Gastrocnemius medialis (tissue), 4 donors: ENCODE measurements around the gene HNRNPF. TPM values are rescaled to one million over a fixed set of nuclear protein-coding genes. Genes with fewer than 3 reads are reported as not detected.

ENCODE experiments used
- ATAC-seq, 2 donors: fragments of 150-250 bp; one replicate each; pipeline ENCODE4 v1.9.1; 2016
- DNase-seq, 2 donors: peaks; one replicate each; pipeline ENCODE4 v3.0.0-alpha.2; 2019
- H3K27ac ChIP-seq, 4 donors: fragments of 200-600 bp; sonication (generic); 1 replicate in 1 of 4; 2 replicates in 3 of 4; pipeline ENCODE4 v1.5.1; 2016 to 2018; ENCODE audit warnings: mild to moderate bottlenecking in 2 of 4, moderate library complexity in 1 of 4
- H3K27me3 ChIP-seq, 3 donors: fragments of 200-600 bp; sonication (generic) in 2 of 3; 1 replicate in 1 of 3; 2 replicates in 2 of 3; pipeline versions ENCODE4 v1.5.1 to v1.6.0; 2016 to 2019; ENCODE audit warnings: mild to moderate bottlenecking in 1 of 3, moderate library complexity in 1 of 3
- H3K36me3 ChIP-seq, 2 donors: fragments of 200-600 bp; sonication (generic) in 1 of 2; one replicate each; pipeline ENCODE4 v1.5.1; 2017 to 2018
- H3K4me1 ChIP-seq, 2 donors: fragments of 200-600 bp; sonication (generic) in 1 of 2; one replicate each; pipeline ENCODE4 v1.5.1; 2016 to 2017; ENCODE audit warnings: mild to moderate bottlenecking in 2 of 2
- H3K4me3 ChIP-seq, 4 donors: fragments of 200-600 bp; sonication (generic) in 3 of 4; 1 replicate in 1 of 4; 2 replicates in 3 of 4; pipeline ENCODE4 v1.5.1; 2016 to 2019; ENCODE audit warnings: mild to moderate bottlenecking in 2 of 4
- H3K9me3 ChIP-seq, 3 donors: fragments of 200-600 bp; sonication (generic) in 2 of 3; 1 replicate in 1 of 3; 2 replicates in 2 of 3; pipeline ENCODE4 v1.5.1; 2016 to 2019
- POLR2A ChIP-seq, 2 donors: fragments of 450-650 bp; IDR thresholded peaks; one replicate each; pipeline ENCODE4 v1.6.1; 2017; ENCODE audit warnings: antibody characterized with exemption in 2 of 2, mild to moderate bottlenecking in 2 of 2, moderate library complexity in 2 of 2
- in situ Hi-C, 4 donors: fragments of 200-750 bp; cut with MboI; loops; one replicate each; pipeline versions ENCODE4 v1.15.0 to v1.8.0; 2017; ENCODE audit warnings: low sequenced_read_pairs in 4 of 4
- intact Hi-C: fragments of 100-400 bp; cut with DNase I; formaldehyde crosslinking; loops from one replicate; pipeline ENCODE4 v1.15.1; 2023; ENCODE audit warnings: low total_unique reads
- total RNA-seq, 4 donors: library from RNA; depleted of rRNA; stranded (reverse); fragments of >200 nt; gene quantifications; one replicate each; pipeline versions ENCODE4 v1.1.0 to v1.2.3, GENCODE V29; 2016
- TF ChIP-seq, protein P1 (sequence below), 5 experiments: fragments of 450-650 bp in 3 of 5; fragments of 200-600 bp in 2 of 5; sonication (generic) in 2 of 5; IDR thresholded peaks in 4 of 5; conservative IDR thresholded peaks in 1 of 5; 1 replicate in 4 of 5; 2 replicates in 1 of 5; pipeline ENCODE4 v1.5.1; 2016 to 2019; ENCODE audit warnings: antibody characterized with exemption in 5 of 5, mild to moderate bottlenecking in 3 of 5, moderate library complexity in 3 of 5

Gene HNRNPF
- total RNA-seq, 4 donors from 2014 or later, result 69.2 to 111 (median 90.6) TPM

DNA sequence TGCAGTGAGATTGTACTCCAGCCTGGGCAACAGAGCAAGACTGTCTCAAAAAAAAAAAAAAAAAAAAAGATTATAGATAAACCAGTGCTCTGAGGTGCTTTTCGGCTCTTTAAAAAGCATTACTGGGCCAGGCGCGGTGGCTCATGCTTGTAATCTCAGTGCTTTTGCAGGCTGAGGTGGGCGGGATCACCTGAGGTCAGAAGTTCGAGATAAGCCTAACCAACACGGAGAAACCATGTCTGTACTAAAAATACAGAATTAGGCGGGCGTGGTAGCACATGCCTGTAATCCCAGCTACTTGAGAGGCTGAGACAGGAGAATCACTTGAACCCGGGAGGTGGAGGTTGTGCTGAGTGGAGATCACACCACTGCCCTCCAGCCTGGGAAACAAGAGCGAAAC is 6.6 kb upstream of the HNRNPF start:
- intact Hi-C loops, result no loop called here
- no peak overlapping the region for H3K27ac ChIP-seq
- no peaks in the 10 kb centered on the region for H3K27me3 ChIP-seq
- no peak for ATAC-seq
- no peaks in the 10 kb centered on the region for H3K36me3 ChIP-seq
- H3K4me3 ChIP-seq, result no peak overlapping the region
- no peak for DNase-seq
- H3K4me1 ChIP-seq, result peaks cover 0 to 7% of the 10 kb centered on the region in 2 donors
- TF ChIP-seq, protein P1, sequence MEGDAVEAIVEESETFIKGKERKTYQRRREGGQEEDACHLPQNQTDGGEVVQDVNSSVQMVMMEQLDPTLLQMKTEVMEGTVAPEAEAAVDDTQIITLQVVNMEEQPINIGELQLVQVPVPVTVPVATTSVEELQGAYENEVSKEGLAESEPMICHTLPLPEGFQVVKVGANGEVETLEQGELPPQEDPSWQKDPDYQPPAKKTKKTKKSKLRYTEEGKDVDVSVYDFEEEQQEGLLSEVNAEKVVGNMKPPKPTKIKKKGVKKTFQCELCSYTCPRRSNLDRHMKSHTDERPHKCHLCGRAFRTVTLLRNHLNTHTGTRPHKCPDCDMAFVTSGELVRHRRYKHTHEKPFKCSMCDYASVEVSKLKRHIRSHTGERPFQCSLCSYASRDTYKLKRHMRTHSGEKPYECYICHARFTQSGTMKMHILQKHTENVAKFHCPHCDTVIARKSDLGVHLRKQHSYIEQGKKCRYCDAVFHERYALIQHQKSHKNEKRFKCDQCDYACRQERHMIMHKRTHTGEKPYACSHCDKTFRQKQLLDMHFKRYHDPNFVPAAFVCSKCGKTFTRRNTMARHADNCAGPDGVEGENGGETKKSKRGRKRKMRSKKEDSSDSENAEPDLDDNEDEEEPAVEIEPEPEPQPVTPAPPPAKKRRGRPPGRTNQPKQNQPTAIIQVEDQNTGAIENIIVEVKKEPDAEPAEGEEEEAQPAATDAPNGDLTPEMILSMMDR (IDR thresholded peaks at IDR 0.05 in 4 of 5, conservative IDR thresholded peaks at IDR 0.05 in 1 of 5), result no peak
- no peak for TF ChIP-seq POLR2A (IDR thresholded peaks at IDR 0.05)
- in situ Hi-C loops, result loop anchor here in 2 of 4 donors (25.0 kb wide), 1 partner anchor 1572 kb away; the partner anchor contains the start of gene DEPP1 (in 2 of the 2)
- H3K9me3 ChIP-seq, result no peaks in the 10 kb centered on the region

DNA sequence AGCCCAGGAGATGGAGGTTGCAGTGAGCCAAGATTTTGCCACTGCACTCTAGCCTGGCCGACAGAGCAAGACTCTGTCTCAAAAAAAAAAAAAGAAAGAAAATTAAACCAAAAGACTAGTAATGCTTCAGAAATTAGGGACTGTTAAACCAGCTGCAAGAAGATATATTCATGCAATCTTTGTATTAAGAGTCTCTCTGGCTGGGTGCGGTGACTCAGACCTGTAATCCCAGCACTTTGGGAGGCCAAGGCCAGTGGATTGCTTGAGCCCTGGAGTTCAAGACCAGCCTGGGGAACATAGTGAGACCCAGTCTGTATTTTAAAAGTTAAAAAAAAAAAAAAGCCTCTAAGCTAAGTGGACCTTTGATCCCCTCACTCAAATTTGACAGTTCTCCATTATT is 2.5 kb upstream of the HNRNPF start:
- TF ChIP-seq POLR2A (IDR thresholded peaks at IDR 0.05), result no peak
- TF ChIP-seq, protein P1 (IDR thresholded peaks at IDR 0.05 in 4 of 5, conservative IDR thresholded peaks at IDR 0.05 in 1 of 5), result no peak
- intact Hi-C loops, result no loop called here
- no peak overlapping the region for H3K4me3 ChIP-seq

DNA sequence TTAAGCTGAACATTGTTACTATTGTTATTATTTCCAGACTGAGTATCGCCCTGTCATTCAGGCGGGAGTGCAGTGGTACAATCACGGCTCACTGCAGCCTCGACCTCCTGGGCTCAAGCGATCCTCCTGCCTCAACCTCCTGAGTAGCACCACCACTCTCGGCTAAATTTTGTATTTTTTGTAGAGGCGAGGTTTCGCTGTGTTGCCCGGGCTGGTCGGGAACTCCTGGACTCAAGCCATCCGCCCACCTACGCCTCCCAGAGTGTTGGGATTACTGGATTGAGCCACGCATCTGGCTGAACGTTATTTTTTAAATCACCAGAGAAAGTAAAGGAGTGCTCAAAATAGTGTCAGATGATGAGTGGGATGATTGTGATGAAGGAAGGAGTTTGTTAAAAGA is 1.4 kb upstream of the HNRNPF start:
- Histone ChIP-seq H3K27ac (peak overlapping the region in 2 of 4 donors; percentile 95 to 97), H3K36me3 (no peaks in the 10 kb centered on the region), H3K27me3 (no peaks in the 10 kb centered on the region), H3K4me3 (no peak overlapping the region), H3K9me3 (no peaks in the 10 kb centered on the region), H3K4me1 (peaks cover 11 to 15% of the 10 kb centered on the region in 2 donors)
- TF ChIP-seq, protein P1 (IDR thresholded peaks at IDR 0.05 in 4 of 5, conservative IDR thresholded peaks at IDR 0.05 in 1 of 5), result no peak
- no peak for TF ChIP-seq POLR2A (IDR thresholded peaks at IDR 0.05)
- in situ Hi-C loops (loop anchor here in 2 of 4 donors (25.0 kb wide), 1 partner anchor 1577 kb away; the partner anchor contains the start of gene DEPP1 (in 2 of the 2)), intact Hi-C loops (no loop called here)
- DNase-seq, result no peak
- no peak for ATAC-seq

More for the DNA sequence above, 2.5 kb upstream of the HNRNPF start:
- Histone ChIP-seq H3K36me3 (no peaks in the 10 kb centered on the region), H3K9me3 (no peaks in the 10 kb centered on the region), H3K27me3 (no peaks in the 10 kb centered on the region), H3K4me1 (peaks cover 0 to 4% of the 10 kb centered on the region in 2 donors), H3K27ac (no peak overlapping the region)
- ATAC-seq (no peak), DNase-seq (no peak)
- in situ Hi-C loops, result loop anchor here in 2 of 4 donors (25.0 kb wide), 1 partner anchor 1576 kb away; the partner anchor contains the start of gene DEPP1 (in 2 of the 2)

DNA sequence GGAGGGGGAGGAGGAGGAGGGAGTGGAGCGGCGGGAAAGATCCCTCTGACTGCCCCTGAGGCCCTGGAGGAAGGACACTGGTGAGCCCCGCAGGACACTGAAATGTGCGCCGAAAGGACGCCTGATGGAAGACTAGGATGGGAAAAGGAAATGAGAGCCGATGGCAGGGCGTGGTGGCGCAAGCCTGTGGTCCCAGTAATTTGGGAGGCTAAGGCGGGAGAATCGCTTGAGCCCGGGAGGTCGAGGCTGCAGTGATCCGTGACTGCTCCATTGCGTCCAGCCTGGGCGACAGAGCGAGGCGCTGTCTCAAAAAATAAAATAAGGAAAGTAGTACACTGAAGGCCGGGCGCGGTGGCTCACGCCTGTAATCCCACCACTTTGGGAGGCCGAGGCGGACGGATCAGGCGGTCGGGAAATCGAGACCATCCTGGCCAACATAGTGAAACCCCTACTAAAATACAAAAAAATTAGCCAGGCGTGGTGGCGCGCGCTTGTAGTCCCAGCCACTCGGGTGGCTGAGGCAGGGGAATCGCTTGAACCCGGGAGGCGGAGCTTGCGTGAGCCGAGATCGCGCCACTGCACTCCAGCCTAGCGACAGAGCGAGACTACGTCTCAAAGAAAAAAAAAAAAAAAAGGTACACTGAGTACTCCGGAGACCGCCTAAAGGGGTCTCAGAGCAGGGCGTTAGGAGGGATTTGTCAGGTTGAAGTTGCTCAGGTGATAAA is 561 bp upstream of the HNRNPF start:
- no peaks in the 10 kb centered on the region for H3K27me3 ChIP-seq
- no peak for ATAC-seq
- H3K36me3 ChIP-seq, result no peaks in the 10 kb centered on the region
- peak overlapping the region; percentile 95 to 98 (median 96) for H3K27ac ChIP-seq
- TF ChIP-seq, protein P1 (IDR thresholded peaks at IDR 0.05 in 4 of 5, conservative IDR thresholded peaks at IDR 0.05 in 1 of 5), result no peak
- no peak for TF ChIP-seq POLR2A (IDR thresholded peaks at IDR 0.05)
- H3K9me3 ChIP-seq, result no peaks in the 10 kb centered on the region
- peak overlapping the region; percentile 69 to 90 (median 84) for H3K4me3 ChIP-seq
- peaks cover 19 to 22% of the 10 kb centered on the region in 2 donors for H3K4me1 ChIP-seq
- in situ Hi-C loops (loop anchor here in 2 of 4 donors (25.0 kb wide), 1 partner anchor 1578 kb away; the partner anchor contains the start of gene DEPP1 (in 2 of the 2)), intact Hi-C loops (loop anchor here (1.0 to 5.0 kb wide), 3 partner anchors 11 to 1568 kb away; partner anchors contain the start of genes DEPP1 and ZNF487)
- peak in 1 of 2 donors; percentile 29 for DNase-seq
